Smooth muscle cell (in vitro differentiated cells): ENCODE data around the gene PCCA. TPM values are rescaled to one million over a fixed set of nuclear protein-coding genes. Genes with fewer than 3 reads are reported as not detected.

Experiments used
- DNase-seq: peaks from one replicate; lab custom pipeline; 2025; ENCODE audit not compliant: unreplicated experiment; lab: John Stamatoyannopoulos, UW
- H2AFZ ChIP-seq: fragments of 200-600 bp; sonication (generic); 2 replicates; pipeline ENCODE4 v1.6.0; 2016; ENCODE audit warnings: antibody characterized with exemption, low read depth, mild to moderate bottlenecking
- H3F3A ChIP-seq: fragments of 200-600 bp; sonication (generic); 2 replicates; pipeline ENCODE4 v1.6.0; 2017; ENCODE audit warnings: antibody characterized with exemption, low read depth
- H3K27ac ChIP-seq: fragments of 200-600 bp; sonication (generic); 2 replicates; pipeline ENCODE4 v1.5.1; 2016; ENCODE audit warnings: low read depth, mild to moderate bottlenecking
- H3K27me3 ChIP-seq: fragments of 200-600 bp; sonication (generic); 2 replicates; pipeline ENCODE4 v1.6.1; 2016; ENCODE audit warnings: low read depth, mild to moderate bottlenecking
- H3K36me3 ChIP-seq: fragments of 200-600 bp; sonication (generic); 2 replicates; pipeline ENCODE4 v1.5.1; 2016; ENCODE audit warnings: low read depth
- H3K4me1 ChIP-seq: fragments of 200-600 bp; sonication (generic); 2 replicates; pipeline ENCODE4 v1.5.1; 2016; ENCODE audit warnings: low read depth
- H3K4me2 ChIP-seq: fragments of 200-600 bp; sonication (generic); 2 replicates; pipeline ENCODE4 v1.6.0; 2016; ENCODE audit warnings: mild to moderate bottlenecking
- H3K4me3 ChIP-seq: fragments of 200-600 bp; sonication (generic); 2 replicates; pipeline ENCODE4 v1.5.1; 2016; ENCODE audit warnings: mild to moderate bottlenecking
- H3K79me2 ChIP-seq: fragments of 200-600 bp; sonication (generic); 2 replicates; pipeline ENCODE4 v1.6.0; 2016; ENCODE audit warnings: low read depth, mild to moderate bottlenecking
- H3K9ac ChIP-seq: fragments of 200-600 bp; sonication (generic); 2 replicates; pipeline ENCODE4 v1.6.0; 2016; ENCODE audit warnings: low read depth
- H3K9me3 ChIP-seq: fragments of 200-600 bp; sonication (generic); replicated peaks from 2 replicates; pipeline ENCODE4 v1.5.1; 2016; ENCODE audit warnings: low read depth
- H4K20me1 ChIP-seq: fragments of 200-600 bp; sonication (generic); 2 replicates; pipeline ENCODE4 v1.6.0; 2016; ENCODE audit warnings: low read depth
- CTCF ChIP-seq: fragments of 200-600 bp; sonication (generic); IDR thresholded peaks from 2 replicates; pipeline ENCODE4 v1.5.1; 2017; ENCODE audit warnings: borderline replicate concordance, mild to moderate bottlenecking, antibody characterized with exemption; ENCODE audit not compliant: insufficient read depth, poor library complexity, severe bottlenecking
- WGBS: methylation state at CpG from one replicate; pipeline ENCODE4 v1.1.7; 2016; ENCODE audit warnings: low lambda C conversion rate; 5-methylcytosine and 5-hydroxymethylcytosine counted together
- polyA plus RNA-seq: library from polyadenylated mRNA; unstranded; fragments of >200 nt; fragmentation: Nextera tagmentation; extraction: Ambion mirVana; gene quantifications from 2 replicates; pipeline ENCODE4 v1.2.1, GENCODE V29; 2016
- total RNA-seq: library from RNA; depleted of rRNA; stranded (reverse); fragments of >200 nt; gene quantifications from 2 replicates; pipeline ENCODE4 v1.2.3, GENCODE V29; 2014

The PCCA gene
- total and polyA plus RNA-seq, 2 experiments from 2014 or later = 19.6 to 24.7 TPM

- Histone ChIP-seq H3K9me3 (no peaks in the 10 kb centered on the region), H3K4me3 (no peak overlapping the region), H3K27me3 (no peaks in the 10 kb centered on the region), H2AFZ (no peak overlapping the region), H4K20me1 (no peaks in the 10 kb centered on the region), H3K4me2 (no peak overlapping the region), H3K79me2 (no peaks in the 10 kb centered on the region), H3K9ac (no peak overlapping the region), H3K27ac (no peak overlapping the region), H3K36me3 (no peaks in the 10 kb centered on the region), H3F3A (no peaks in the 10 kb centered on the region), H3K4me1 (no peaks in the 10 kb centered on the region)
- WGBS = 92% methylated on average over 3 of the region's 3 CpGs
- DNase-seq = no peak
- no peak for TF ChIP-seq CTCF
Measured at GRCh38 chr13:100428986-100429385, 340.1 kb downstream of the PCCA start.

- Histone ChIP-seq H3F3A (no peaks in the 10 kb centered on the region), H3K9ac (no peak overlapping the region), H3K36me3 (no peaks in the 10 kb centered on the region), H3K4me3 (no peak overlapping the region), H3K4me1 (no peaks in the 10 kb centered on the region), H3K4me2 (no peak overlapping the region), H4K20me1 (no peaks in the 10 kb centered on the region), H3K9me3 (no peaks in the 10 kb centered on the region), H2AFZ (no peak overlapping the region), H3K79me2 (no peaks in the 10 kb centered on the region), H3K27ac (no peak overlapping the region), H3K27me3 (no peaks in the 10 kb centered on the region)
- no peak for TF ChIP-seq CTCF
- DNase-seq = no peak
- WGBS = 100% methylated on average over 2 of the region's 2 CpGs
Measured at GRCh38 chr13:100432611-100433010, 343.7 kb downstream of the PCCA start.

GRCh38 chr13:100433475-100433874 lies 344.6 kb downstream of the PCCA start:
- Histone ChIP-seq H3K4me1 (peaks cover 2% of the 10 kb centered on the region), H3K9me3 (no peaks in the 10 kb centered on the region), H4K20me1 (no peaks in the 10 kb centered on the region), H3F3A (no peaks in the 10 kb centered on the region), H2AFZ (no peak overlapping the region), H3K36me3 (no peaks in the 10 kb centered on the region), H3K4me2 (no peak overlapping the region), H3K79me2 (no peaks in the 10 kb centered on the region), H3K27ac (no peak overlapping the region), H3K9ac (no peak overlapping the region), H3K27me3 (no peaks in the 10 kb centered on the region), H3K4me3 (no peak overlapping the region)
- TF ChIP-seq CTCF = no peak
- no peak for DNase-seq

DNA sequence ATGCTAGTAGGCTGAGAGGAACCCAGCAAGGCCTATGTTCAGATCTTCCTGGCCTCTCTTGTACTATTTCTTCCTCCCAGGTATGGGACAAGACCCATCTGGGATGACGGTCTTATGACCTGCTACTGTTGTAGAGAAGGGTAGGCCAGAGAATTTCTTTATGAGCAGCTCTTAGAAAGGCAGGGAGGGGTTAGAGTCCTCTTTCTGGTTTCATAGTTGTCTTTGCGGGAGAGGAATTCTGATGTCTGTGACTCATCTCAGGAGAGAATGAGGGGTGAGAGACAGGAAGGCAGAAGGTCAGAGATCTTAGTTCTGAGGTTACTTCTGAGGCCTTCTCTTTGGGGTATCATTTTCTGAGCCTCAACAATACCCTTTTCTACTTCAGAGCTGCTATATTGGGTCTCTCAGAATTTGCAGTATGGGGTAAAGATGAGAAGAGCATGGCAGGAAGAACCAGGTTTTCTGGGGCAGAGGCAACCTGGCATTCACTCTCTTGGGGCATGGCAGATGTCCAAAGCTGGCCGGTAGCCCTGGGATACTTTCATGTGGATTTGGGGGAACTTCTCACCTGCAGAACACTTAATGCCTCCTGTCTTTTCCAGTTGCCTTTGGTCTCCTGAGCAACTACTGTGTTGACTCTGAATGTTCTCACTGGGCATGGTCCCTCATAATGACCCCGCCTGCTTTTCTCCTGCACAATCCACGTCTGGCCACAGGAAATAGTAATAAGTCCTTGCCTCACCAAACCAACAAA lies 345.3 kb downstream of the PCCA start:
- Histone ChIP-seq H3K4me3 (no peak overlapping the region), H4K20me1 (no peaks in the 10 kb centered on the region), H3K36me3 (no peaks in the 10 kb centered on the region), H2AFZ (no peak overlapping the region), H3K27me3 (no peaks in the 10 kb centered on the region), H3K27ac (no peak overlapping the region), H3K4me2 (no peak overlapping the region), H3K4me1 (peaks cover 10% of the 10 kb centered on the region), H3F3A (no peaks in the 10 kb centered on the region), H3K9me3 (no peaks in the 10 kb centered on the region), H3K9ac (no peak overlapping the region), H3K79me2 (no peaks in the 10 kb centered on the region)
- TF ChIP-seq CTCF = no peak
- no peak for DNase-seq
- 72% methylated on average over 5 of the region's 5 CpGs for WGBS
